ENCODE data around the gene SIPA1L2. TPM values are rescaled to one million over a fixed set of nuclear protein-coding genes. Genes with fewer than 3 reads are reported as not detected.

Gene SIPA1L2
- polyA plus RNA-seq, 1 experiment: 63.5 TPM

DNA sequence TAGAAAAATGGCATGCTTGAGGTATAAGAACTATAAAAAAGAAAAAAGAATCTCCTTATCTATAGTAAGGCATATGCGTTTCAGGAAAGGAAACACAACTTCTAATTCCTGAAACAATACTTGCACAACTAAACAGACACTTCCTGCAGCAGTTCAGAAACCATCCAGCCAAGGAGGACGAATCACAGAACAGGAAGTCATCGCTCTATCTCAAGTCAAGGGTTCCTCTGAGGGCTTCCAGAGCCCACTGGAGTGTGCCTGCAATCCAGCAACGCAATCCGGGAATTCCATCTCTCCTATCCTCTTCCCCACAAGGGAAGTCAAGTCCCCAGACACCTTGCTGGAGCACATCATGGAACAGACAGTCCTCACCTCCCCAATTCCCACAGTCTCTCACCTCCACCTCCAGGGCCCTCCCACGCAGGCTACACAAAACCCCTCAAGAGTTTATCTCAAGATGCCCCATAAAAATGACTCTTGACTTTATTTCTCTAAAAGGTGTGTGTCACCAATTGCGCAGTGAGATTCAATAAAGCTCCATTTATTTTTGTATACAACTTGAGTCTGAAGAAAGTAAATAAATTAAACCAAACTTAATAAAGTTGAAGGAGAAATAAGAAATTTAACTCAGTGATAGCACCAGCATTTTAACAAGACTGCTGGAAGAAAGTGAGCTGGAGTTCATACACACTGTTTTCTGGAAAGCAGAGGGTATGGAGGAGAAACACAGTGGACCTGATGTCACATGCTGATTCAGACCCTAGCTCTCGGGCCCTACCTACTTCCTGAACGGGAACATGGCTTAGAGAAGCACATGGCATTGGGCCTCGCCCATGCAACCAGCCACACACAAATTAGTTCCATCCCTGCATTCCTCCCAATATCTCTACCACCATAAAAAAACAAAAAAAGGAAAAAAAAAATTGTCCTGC is 39.9 kb downstream of the SIPA1L2 start:
- ChIA-PET CTCF (no interaction called here), POLR2A (no interaction called here)
- Histone ChIP-seq H3K27me3 (ENCODE audit: control insufficient read depth, insufficient read depth, low read length) (no peaks in the 10 kb centered on the region), H3K4me3 (ENCODE audit: low read depth, low read length) (no peak overlapping the region), H3K27ac (ENCODE audit: low read depth, low read length) (no peak overlapping the region), H3K9me3 (ENCODE audit: control insufficient read depth, insufficient read depth, low read length) (no peaks in the 10 kb centered on the region)
- DNase-seq (ENCODE audit: low read depth, low spot score): no peak
- TF ChIP-seq, protein P1, sequence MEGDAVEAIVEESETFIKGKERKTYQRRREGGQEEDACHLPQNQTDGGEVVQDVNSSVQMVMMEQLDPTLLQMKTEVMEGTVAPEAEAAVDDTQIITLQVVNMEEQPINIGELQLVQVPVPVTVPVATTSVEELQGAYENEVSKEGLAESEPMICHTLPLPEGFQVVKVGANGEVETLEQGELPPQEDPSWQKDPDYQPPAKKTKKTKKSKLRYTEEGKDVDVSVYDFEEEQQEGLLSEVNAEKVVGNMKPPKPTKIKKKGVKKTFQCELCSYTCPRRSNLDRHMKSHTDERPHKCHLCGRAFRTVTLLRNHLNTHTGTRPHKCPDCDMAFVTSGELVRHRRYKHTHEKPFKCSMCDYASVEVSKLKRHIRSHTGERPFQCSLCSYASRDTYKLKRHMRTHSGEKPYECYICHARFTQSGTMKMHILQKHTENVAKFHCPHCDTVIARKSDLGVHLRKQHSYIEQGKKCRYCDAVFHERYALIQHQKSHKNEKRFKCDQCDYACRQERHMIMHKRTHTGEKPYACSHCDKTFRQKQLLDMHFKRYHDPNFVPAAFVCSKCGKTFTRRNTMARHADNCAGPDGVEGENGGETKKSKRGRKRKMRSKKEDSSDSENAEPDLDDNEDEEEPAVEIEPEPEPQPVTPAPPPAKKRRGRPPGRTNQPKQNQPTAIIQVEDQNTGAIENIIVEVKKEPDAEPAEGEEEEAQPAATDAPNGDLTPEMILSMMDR (IDR thresholded peaks at IDR 0.05; ENCODE audit: low read depth, low read length): no peak

DNA sequence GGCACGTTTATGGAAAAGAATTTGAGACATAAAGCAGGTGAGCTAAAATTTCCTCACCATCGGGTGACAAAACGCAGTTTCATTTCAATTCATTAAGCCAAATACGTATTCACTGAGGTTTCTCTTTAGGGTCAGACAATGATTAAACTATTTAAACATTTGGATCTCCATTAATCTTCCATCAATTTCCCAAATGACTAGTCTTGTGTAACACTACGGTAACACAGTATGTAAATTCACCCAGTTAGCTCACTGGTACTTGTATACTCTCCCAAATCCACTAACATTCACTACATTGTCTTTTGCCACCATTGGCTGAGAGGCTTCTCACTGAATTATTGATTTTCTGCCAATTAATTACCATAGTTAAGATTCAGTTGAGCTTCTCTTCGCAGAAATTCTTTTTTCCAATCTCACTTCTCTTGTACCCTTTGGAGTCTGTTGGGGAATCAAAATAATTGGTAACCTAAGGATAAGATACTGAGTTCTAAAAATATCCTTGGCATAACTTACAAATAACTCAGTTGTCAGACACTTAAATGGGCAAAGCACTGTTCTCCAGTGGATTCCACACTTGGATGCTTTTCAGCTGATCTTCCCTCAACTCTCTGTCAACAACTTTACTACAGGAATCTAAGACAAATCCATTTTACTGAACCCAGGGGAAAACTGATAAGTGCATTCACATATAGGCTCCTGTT is 40.7 kb downstream of the SIPA1L2 start:
- TF ChIP-seq, protein P1 (IDR thresholded peaks at IDR 0.05; ENCODE audit: low read depth, low read length): no peak
- DNase-seq (ENCODE audit: low read depth, low spot score): no peak
- CTCF ChIA-PET: no interaction called here
- H3K27me3 ChIP-seq (ENCODE audit: control insufficient read depth, insufficient read depth, low read length): no peaks in the 10 kb centered on the region
- no peak overlapping the region for H3K4me3 ChIP-seq (ENCODE audit: low read depth, low read length)
- H3K9me3 ChIP-seq (ENCODE audit: control insufficient read depth, insufficient read depth, low read length): no peaks in the 10 kb centered on the region
- no peak overlapping the region for H3K27ac ChIP-seq (ENCODE audit: low read depth, low read length)
- POLR2A ChIA-PET: no interaction called here

DNA sequence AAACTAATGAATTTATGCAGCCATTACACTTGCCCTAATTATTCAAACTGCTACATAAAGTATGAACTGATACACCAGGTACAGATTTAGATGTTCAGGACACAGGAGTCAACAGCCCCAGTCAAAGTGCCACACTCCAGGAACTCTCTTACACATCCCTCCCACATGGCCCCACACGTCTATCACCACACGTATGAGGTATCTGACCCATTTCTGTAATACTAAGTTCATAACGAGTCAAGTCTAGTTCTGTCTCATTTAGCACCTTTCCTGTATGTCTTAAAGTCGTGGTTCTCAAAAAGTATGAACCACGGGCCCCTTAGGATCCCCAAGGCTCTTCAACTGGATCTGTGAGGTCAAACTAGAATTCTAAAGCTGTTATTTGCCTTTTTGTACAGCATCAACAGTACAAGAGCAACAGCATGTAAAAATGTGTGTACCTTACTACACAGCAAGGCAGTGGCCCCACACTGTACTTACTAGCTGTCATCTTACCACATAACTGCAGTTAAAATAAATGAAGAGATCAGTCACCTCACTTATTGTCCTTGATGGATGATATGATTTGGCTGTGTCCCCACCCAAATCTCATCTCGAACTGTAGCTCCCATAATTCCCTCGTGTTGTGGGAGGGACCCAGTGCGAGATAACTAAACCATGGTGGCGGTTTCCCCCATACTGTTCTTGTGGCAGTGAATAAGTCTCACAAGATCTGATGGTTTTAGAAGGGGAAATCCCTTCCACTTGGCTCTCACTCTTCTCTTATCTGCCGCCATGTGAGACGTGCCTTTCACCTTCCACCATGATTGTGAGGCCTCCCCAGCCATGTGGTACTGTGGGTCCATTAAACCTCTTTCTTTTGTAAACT is 42.6 kb downstream of the SIPA1L2 start:
- TF ChIP-seq, protein P1 (IDR thresholded peaks at IDR 0.05; ENCODE audit: low read depth, low read length): no peak
- Histone ChIP-seq H3K4me3 (ENCODE audit: low read depth, low read length) (no peak overlapping the region), H3K9me3 (ENCODE audit: control insufficient read depth, insufficient read depth, low read length) (no peaks in the 10 kb centered on the region), H3K27ac (ENCODE audit: low read depth, low read length) (no peak overlapping the region), H3K27me3 (ENCODE audit: control insufficient read depth, insufficient read depth, low read length) (no peaks in the 10 kb centered on the region)
- CTCF ChIA-PET: no interaction called here
- POLR2A ChIA-PET: no interaction called here
- no peak for DNase-seq (ENCODE audit: low read depth, low spot score)

DNA sequence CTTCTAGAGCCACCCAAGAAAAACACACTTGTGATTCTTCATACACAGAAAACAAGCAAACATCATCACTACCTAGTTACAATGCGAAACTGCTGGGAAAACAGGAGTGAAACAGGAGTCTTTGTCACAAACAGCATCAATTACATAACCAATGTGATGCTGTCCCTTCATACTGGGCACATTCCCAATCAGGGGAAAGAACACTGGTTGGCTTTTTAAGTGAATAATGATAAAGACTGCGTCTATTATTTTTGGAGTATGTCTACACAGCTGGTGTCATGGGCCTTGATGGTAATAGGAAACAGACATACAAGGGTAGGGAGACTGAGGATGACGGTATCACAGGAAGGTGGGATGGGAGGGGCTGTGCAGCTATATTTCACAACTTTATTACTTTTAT is 43.3 kb downstream of the SIPA1L2 start:
- Histone ChIP-seq H3K27me3 (ENCODE audit: control insufficient read depth, insufficient read depth, low read length) (no peaks in the 10 kb centered on the region), H3K27ac (ENCODE audit: low read depth, low read length) (no peak overlapping the region), H3K9me3 (ENCODE audit: control insufficient read depth, insufficient read depth, low read length) (no peaks in the 10 kb centered on the region), H3K4me3 (ENCODE audit: low read depth, low read length) (no peak overlapping the region)
- TF ChIP-seq, protein P1 (IDR thresholded peaks at IDR 0.05; ENCODE audit: low read depth, low read length): no peak
- no peak for DNase-seq (ENCODE audit: low read depth, low spot score)
- ChIA-PET POLR2A (no interaction called here), CTCF (no interaction called here)
